ENCODE results near the gene PAK5. TPM values are rescaled to one million over a fixed set of nuclear protein-coding genes. Genes with fewer than 3 reads are reported as not detected.

PAK5 gene
- total RNA-seq, 5 donors from 2014 or later (not counting 1 experiment from before 2014, with no cell fraction given), result not detected

GRCh38 chr20:9509246-9509645 lies 329.6 kb downstream of the PAK5 start:
- Mint-ChIP-seq H3K27me3 (peaks cover 45 to 59% of the 10 kb centered on the region in 2 donors), H3K36me3 (no peaks in the 10 kb centered on the region), H3K9me3 (no peaks in the 10 kb centered on the region), H3K4me1 (no peaks in the 10 kb centered on the region), H3K27ac (no peak overlapping the region), H3K4me3 (no peak overlapping the region)
- no peaks in the 10 kb centered on the region for H3K4me1 ChIP-seq (ENCODE audit: control insufficient read depth in 1 of 2, extremely low read depth in 1 of 2, insufficient read depth in 2 of 2, low read length in 2 of 2)
- POLR2A ChIA-PET, result no interaction called here
- H3K27me3 ChIP-seq (replicated peaks in 1 of 2; ENCODE audit: control insufficient read depth in 2 of 2, extremely low read depth in 1 of 2, insufficient read depth in 2 of 2, low read length in 1 of 2), result peaks cover 15 to 44% of the 10 kb centered on the region in 2 experiments
- WGBS (ENCODE audit: insufficient coverage), result 20% methylated on average over 2 of the region's 4 CpGs
- H3K27ac ChIP-seq (ENCODE audit: low read length), result no peak overlapping the region
- H3K4me3 ChIP-seq (ENCODE audit: control insufficient read depth in 1 of 2, extremely low read depth in 1 of 2, low read length in 1 of 2), result no peak overlapping the region
- no peak for DNase-seq
- ATAC-seq (replicated peaks in 1 of 4), result no peak
- H3K9me3 ChIP-seq, result no peaks in the 10 kb centered on the region
- CTCF ChIA-PET, result no interaction called here
- no peaks in the 10 kb centered on the region for H3K36me3 ChIP-seq (ENCODE audit: control insufficient read depth in 2 of 2, extremely low read depth in 1 of 2, insufficient read depth in 1 of 2, low read length in 1 of 2)

- ATAC-seq (replicated peaks in 1 of 4) (no peak), DNase-seq (no peak)
- no peaks in the 10 kb centered on the region for H3K4me1 ChIP-seq (ENCODE audit: control insufficient read depth in 1 of 2, extremely low read depth in 1 of 2, insufficient read depth in 2 of 2, low read length in 2 of 2)
- H3K36me3 ChIP-seq (ENCODE audit: control insufficient read depth in 2 of 2, extremely low read depth in 1 of 2, insufficient read depth in 1 of 2, low read length in 1 of 2), result no peaks in the 10 kb centered on the region
- peaks cover 14 to 43% of the 10 kb centered on the region in 2 experiments for H3K27me3 ChIP-seq (replicated peaks in 1 of 2; ENCODE audit: control insufficient read depth in 2 of 2, extremely low read depth in 1 of 2, insufficient read depth in 2 of 2, low read length in 1 of 2)
- Mint-ChIP-seq H3K27ac (no peak overlapping the region), H3K4me1 (no peaks in the 10 kb centered on the region), H3K9me3 (no peaks in the 10 kb centered on the region), H3K4me3 (no peak overlapping the region), H3K27me3 (peaks cover 41 to 54% of the 10 kb centered on the region in 2 donors), H3K36me3 (no peaks in the 10 kb centered on the region)
- no peak overlapping the region for H3K27ac ChIP-seq (ENCODE audit: low read length)
- WGBS (ENCODE audit: insufficient coverage), result 8% methylated on average over 24 of the region's 30 CpGs
- CTCF ChIA-PET, result no interaction called here
- no peaks in the 10 kb centered on the region for H3K9me3 ChIP-seq
- H3K4me3 ChIP-seq (ENCODE audit: control insufficient read depth in 1 of 2, extremely low read depth in 1 of 2, low read length in 1 of 2), result no peak overlapping the region
- POLR2A ChIA-PET, result no interaction called here
Measured at GRCh38 chr20:9508696-9509178, 330.1 kb downstream of the PAK5 start.

GRCh38 chr20:9508240-9508661 lies 330.6 kb downstream of the PAK5 start:
- no peak overlapping the region for H3K27ac ChIP-seq (ENCODE audit: low read length)
- no peak for ATAC-seq (replicated peaks in 1 of 4)

GRCh38 chr20:9507544-9508239 lies 331.2 kb downstream of the PAK5 start:
- Mint-ChIP-seq H3K4me1 (no peaks in the 10 kb centered on the region), H3K9me3 (no peaks in the 10 kb centered on the region), H3K36me3 (no peaks in the 10 kb centered on the region), H3K27me3 (peaks cover 38 to 52% of the 10 kb centered on the region in 2 donors), H3K4me3 (no peak overlapping the region), H3K27ac (no peak overlapping the region)
- no peaks in the 10 kb centered on the region for H3K36me3 ChIP-seq (ENCODE audit: control insufficient read depth in 2 of 2, extremely low read depth in 1 of 2, insufficient read depth in 1 of 2, low read length in 1 of 2)
- no peak overlapping the region for H3K27ac ChIP-seq (ENCODE audit: low read length)
- peaks cover 14 to 43% of the 10 kb centered on the region in 2 experiments for H3K27me3 ChIP-seq (replicated peaks in 1 of 2; ENCODE audit: control insufficient read depth in 2 of 2, extremely low read depth in 1 of 2, insufficient read depth in 2 of 2, low read length in 1 of 2)
- CTCF ChIA-PET, result no interaction called here
- WGBS (ENCODE audit: insufficient coverage), result 9% methylated on average over 30 of the region's 37 CpGs
- DNase-seq (no peak), ATAC-seq (replicated peaks in 1 of 4) (no peak)
- no peak overlapping the region for H3K4me3 ChIP-seq (ENCODE audit: control insufficient read depth in 1 of 2, extremely low read depth in 1 of 2, low read length in 1 of 2)
- POLR2A ChIA-PET, result no interaction called here
- H3K9me3 ChIP-seq, result no peaks in the 10 kb centered on the region
- no peaks in the 10 kb centered on the region for H3K4me1 ChIP-seq (ENCODE audit: control insufficient read depth in 1 of 2, extremely low read depth in 1 of 2, insufficient read depth in 2 of 2, low read length in 2 of 2)

More at GRCh38 chr20:9508240-9508661, 330.6 kb downstream of the PAK5 start:
- Mint-ChIP-seq H3K27ac (no peak overlapping the region), H3K9me3 (no peaks in the 10 kb centered on the region), H3K27me3 (peaks cover 40 to 52% of the 10 kb centered on the region in 2 donors), H3K4me1 (no peaks in the 10 kb centered on the region), H3K4me3 (no peak overlapping the region), H3K36me3 (no peaks in the 10 kb centered on the region)
- Histone ChIP-seq H3K36me3 (ENCODE audit: control insufficient read depth in 2 of 2, extremely low read depth in 1 of 2, insufficient read depth in 1 of 2, low read length in 1 of 2) (no peaks in the 10 kb centered on the region), H3K4me1 (ENCODE audit: control insufficient read depth in 1 of 2, extremely low read depth in 1 of 2, insufficient read depth in 2 of 2, low read length in 2 of 2) (no peaks in the 10 kb centered on the region), H3K27me3 (replicated peaks in 1 of 2; ENCODE audit: control insufficient read depth in 2 of 2, extremely low read depth in 1 of 2, insufficient read depth in 2 of 2, low read length in 1 of 2) (peaks cover 14 to 43% of the 10 kb centered on the region in 2 experiments), H3K4me3 (ENCODE audit: control insufficient read depth in 1 of 2, extremely low read depth in 1 of 2, low read length in 1 of 2) (no peak overlapping the region), H3K9me3 (no peaks in the 10 kb centered on the region)
- ChIA-PET CTCF (no interaction called here), POLR2A (no interaction called here)
- DNase-seq, result no peak
- WGBS (ENCODE audit: insufficient coverage), result 4% methylated on average over 8 of the region's 23 CpGs

GRCh38 chr20:9506964-9507369 lies 331.9 kb downstream of the PAK5 start:
- H3K9me3 Mint-ChIP-seq, result no peaks in the 10 kb centered on the region
- H3K36me3 Mint-ChIP-seq, result no peaks in the 10 kb centered on the region
- POLR2A ChIA-PET, result no interaction called here
- CTCF ChIA-PET, result no interaction called here
- Histone ChIP-seq H3K4me3 (ENCODE audit: control insufficient read depth in 1 of 2, extremely low read depth in 1 of 2, low read length in 1 of 2) (no peak overlapping the region), H3K27me3 (replicated peaks in 1 of 2; ENCODE audit: control insufficient read depth in 2 of 2, extremely low read depth in 1 of 2, insufficient read depth in 2 of 2, low read length in 1 of 2) (peaks cover 14 to 43% of the 10 kb centered on the region in 2 experiments), H3K36me3 (ENCODE audit: control insufficient read depth in 2 of 2, extremely low read depth in 1 of 2, insufficient read depth in 1 of 2, low read length in 1 of 2) (no peaks in the 10 kb centered on the region), H3K27ac (ENCODE audit: low read length) (no peak overlapping the region), H3K4me1 (ENCODE audit: control insufficient read depth in 1 of 2, extremely low read depth in 1 of 2, insufficient read depth in 2 of 2, low read length in 2 of 2) (no peaks in the 10 kb centered on the region), H3K9me3 (no peaks in the 10 kb centered on the region)
- ATAC-seq (replicated peaks in 1 of 4) (no peak), DNase-seq (no peak)
- no peak overlapping the region for H3K4me3 Mint-ChIP-seq
- H3K27me3 Mint-ChIP-seq, result peaks cover 36 to 49% of the 10 kb centered on the region in 2 donors
- H3K4me1 Mint-ChIP-seq, result no peaks in the 10 kb centered on the region
- H3K27ac Mint-ChIP-seq, result no peak overlapping the region
- 5% methylated on average over 30 of the region's 31 CpGs for WGBS (ENCODE audit: insufficient coverage)

GRCh38 chr20:9506280-9506821 lies 332.5 kb downstream of the PAK5 start:
- H3K4me1 ChIP-seq (ENCODE audit: control insufficient read depth in 1 of 2, extremely low read depth in 1 of 2, insufficient read depth in 2 of 2, low read length in 2 of 2), result no peaks in the 10 kb centered on the region
- H3K27ac ChIP-seq (ENCODE audit: low read length), result no peak overlapping the region
- no peaks in the 10 kb centered on the region for H3K4me1 Mint-ChIP-seq
- peaks cover 14 to 43% of the 10 kb centered on the region in 2 experiments for H3K27me3 ChIP-seq (replicated peaks in 1 of 2; ENCODE audit: control insufficient read depth in 2 of 2, extremely low read depth in 1 of 2, insufficient read depth in 2 of 2, low read length in 1 of 2)
- no peak for ATAC-seq (replicated peaks in 1 of 4)
- no peaks in the 10 kb centered on the region for H3K9me3 Mint-ChIP-seq
- no peak for DNase-seq
- ChIA-PET CTCF (no interaction called here), POLR2A (no interaction called here)
- H3K4me3 Mint-ChIP-seq, result no peak overlapping the region
- H3K27me3 Mint-ChIP-seq, result peaks cover 32 to 45% of the 10 kb centered on the region in 2 donors
- H3K36me3 Mint-ChIP-seq, result no peaks in the 10 kb centered on the region
- H3K27ac Mint-ChIP-seq, result no peak overlapping the region
- no peaks in the 10 kb centered on the region for H3K9me3 ChIP-seq
- no peaks in the 10 kb centered on the region for H3K36me3 ChIP-seq (ENCODE audit: control insufficient read depth in 2 of 2, extremely low read depth in 1 of 2, insufficient read depth in 1 of 2, low read length in 1 of 2)
- 16% methylated on average over 33 of the region's 34 CpGs for WGBS (ENCODE audit: insufficient coverage)
- no peak overlapping the region for H3K4me3 ChIP-seq (ENCODE audit: control insufficient read depth in 1 of 2, extremely low read depth in 1 of 2, low read length in 1 of 2)
